CD4-positive, alpha-beta T cell treated with Interleukin-1 beta for 1 hour (primary cell): Measurements from ENCODE around the gene TNK2.
"Not testable (repeated sequence)": the region's sequence is repeated elsewhere in the genome, so short reads cannot be mapped to it uniquely, and the experiment has no call there.

ENCODE experiments used
- DNase-seq, 2 donors: peaks; one replicate each; pipeline ENCODE4 v3.0.0-alpha.2; 2020 to 2022

The TNK2 gene

DNA sequence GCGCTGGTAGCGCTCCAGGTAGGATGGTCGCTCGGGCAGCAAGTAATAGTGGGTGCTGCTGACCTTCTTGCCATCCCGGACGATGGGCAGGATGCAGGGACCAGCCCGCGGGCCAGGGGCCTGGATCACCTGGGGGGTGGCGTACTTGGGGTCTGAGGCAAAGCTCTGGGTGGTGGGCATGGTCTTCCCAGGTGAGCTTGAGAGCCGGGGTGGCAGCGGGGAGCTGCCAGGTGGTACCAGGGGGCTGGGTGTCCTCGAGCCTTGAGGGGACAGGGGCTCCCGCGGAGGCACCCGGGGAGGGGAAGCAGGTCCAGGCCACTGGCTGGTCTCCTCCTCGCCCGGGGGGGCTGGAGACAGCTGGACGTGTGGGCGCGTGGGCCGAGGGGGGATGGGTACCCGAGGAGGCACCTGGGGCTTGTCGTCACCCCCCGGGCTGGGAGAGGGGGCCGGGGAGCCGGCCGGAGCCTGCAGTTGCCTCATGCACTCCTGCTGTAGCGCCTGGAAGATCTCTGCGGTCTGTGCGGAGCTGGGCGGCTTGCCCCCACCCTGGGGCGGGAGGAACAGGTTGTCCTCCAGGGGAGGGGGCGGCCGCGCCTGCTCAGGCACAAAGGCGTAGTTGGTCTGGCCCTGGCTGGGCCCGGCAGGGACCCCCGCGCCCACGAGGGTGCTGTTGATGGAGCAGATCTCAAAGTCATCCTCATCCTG, 40.6 kb downstream of the TNK2 start:
- DNase-seq, result no peak

DNA sequence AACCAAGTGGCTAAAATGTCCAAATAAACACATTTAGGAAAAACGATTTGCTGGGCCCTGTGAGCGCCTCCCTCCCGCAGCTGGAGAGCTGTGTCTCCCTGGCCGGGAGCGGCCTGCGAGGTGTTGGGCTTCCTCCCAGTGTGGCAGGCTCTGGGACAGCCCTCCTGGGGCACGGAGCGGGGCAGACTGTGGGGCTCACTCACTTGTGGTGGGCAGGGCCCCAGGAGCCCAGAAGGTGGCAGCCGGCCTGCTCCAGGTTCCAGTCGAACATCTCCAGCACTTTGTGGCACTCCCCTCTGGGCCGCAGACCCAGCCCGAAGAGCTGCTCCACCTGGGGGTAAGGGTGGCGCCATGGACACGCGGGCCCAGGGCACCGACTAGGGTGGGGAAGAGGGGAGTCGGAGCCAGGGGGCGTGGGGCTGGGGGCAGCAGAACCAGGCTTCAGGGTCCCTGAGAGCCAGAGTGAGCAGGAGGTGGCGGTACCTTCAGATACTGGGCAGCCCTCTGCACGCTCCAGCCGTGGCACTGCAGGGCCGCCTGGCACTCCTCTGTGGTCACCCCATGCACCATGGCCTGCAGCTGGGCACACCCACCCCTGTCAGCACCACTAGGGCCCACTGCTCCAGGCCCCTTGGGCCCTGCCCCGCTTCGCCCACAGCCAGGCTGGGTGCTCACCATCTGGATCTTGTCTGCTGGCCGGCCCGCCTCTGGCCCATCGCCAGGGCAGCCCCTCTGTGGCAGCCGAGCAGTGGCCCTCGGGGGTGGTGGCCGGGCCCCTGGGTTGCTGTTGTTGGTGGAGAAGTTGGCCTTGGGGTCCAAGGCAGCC, 41.5 kb downstream of the TNK2 start:
- DNase-seq, result no peak

DNA sequence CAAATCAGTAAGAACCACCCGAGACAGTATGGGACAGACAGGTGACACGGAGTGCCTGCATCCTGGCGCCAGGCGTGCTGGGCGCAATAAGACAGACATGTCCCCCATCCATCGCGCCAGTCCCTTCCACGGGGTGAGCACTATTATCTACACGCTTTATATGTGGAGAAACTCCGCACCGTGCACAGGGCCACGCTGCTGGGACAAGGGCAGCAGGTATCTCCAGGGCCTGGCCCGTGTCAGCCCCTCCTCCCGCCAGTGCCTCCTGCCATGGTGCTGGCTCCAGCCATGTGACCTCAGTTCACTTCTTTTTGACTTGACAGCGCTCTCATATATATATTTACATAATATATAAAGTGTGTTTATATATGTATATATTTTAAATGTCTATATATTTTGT, 42.6 kb downstream of the TNK2 start:
- DNase-seq, result no peak

DNA sequence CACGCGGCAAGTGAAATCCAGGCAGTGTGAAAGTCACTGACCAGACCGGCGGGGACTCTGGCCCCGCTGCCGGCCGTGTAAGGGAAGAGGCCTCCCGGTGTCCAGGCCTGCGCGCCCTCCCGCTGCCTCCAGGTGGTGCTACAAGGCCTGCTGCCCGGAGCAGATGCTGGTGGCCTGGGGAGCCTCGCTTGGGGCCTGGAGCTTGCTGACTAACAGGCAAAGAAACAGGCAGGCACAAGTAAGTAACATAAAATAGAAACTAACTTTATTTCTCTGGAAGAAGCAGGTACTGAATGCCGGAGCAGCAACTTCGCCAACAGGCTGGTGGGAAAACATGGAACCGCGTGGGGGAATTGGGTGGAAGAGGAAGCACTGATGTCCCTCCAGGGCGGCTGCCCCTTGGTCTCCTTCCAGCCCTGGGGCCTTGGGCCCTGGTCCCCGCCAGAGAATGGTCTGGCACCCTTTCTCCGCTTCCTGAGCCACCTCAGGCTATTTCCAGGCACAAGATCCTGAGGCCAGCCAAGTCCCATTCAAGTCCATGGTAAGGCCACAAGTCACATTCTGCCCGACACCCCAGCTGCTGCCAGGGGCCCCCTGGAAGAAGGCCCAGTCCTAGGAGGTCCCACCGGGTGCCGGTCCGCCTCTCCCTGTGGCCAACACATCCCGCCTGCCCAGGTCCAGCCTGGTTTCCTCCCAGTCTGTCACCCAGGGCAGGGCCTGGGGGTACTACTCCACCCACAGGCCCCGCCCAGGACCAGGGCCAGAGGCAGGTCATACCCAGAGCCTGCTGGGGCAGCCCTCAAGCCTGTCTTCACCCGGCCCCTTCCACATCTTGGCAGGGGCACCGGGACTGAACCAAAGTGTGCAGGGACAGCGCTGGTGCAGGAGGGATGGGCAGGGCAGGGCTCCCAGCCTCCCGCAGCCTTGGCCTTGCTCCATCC, 45.0 kb downstream of the TNK2 start:
- DNase-seq, result peak; percentile 56 to 69

DNA sequence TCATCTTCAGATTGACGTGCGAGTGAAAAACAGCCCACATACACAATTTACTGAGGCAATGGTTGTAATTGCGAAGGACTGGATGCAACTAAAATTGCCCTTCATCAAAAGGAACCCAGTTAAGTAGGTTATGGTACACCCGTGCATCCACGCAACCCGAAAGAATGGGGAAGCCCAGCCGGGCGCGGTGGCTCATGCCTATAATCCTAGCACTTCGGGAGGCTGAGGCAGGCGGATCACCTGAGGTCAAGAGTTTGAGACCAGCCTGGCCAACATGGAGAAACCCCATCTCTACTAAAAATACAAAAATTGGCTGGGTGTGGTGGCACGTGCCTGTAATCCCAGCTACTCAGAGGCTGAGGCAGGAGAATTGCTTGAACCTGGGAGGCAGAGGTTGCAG, 46.0 kb downstream of the TNK2 start:
- not testable (repeated sequence) for DNase-seq

DNA sequence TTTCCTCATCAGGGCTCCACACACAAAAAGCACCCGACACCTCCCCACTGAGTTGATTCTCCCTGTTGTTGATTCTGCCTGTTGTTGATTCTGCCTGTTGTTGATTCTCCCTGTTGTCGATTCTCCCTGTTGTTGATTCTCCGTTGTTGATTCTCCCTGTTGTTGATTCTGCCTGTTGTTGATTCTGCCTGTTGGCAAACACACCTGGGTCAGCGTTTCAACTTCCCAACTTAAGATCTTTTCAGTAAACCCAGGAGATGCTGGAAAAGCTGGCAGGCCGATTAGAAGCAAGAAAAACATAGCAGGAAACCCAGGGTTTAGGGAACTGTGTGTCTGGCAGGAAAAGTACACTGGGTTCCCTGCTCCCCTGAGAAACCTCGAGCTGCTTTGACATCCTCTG, 47.9 kb downstream of the TNK2 start:
- no peak for DNase-seq

DNA sequence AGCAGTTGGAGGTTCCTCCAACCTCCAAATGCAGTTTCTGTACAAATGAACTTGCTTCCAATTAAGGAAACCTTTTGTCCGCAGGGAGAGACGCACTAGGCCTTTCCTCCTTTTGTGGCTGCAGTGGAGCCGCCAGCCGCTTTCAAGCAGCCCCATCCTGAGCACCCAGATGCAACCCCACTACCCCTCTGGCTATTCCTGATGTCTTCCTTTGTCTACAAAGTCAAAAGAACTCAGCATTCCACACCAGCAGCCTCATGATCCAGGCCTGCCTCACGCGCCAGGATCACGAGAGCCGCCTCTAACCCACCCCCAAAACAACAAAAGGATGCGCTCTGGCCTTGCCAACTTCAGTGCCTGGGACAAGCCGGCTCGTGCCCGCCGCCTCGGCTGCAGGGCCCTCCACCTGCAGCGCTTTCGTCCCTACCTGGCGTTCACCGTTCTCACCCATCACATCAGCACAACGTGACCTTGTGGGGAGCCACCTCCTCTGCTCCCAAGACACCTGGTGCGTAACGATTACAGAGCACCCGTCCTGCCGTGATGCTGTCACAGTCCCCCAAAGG, 48.4 kb downstream of the TNK2 start:
- no peak for DNase-seq

DNA sequence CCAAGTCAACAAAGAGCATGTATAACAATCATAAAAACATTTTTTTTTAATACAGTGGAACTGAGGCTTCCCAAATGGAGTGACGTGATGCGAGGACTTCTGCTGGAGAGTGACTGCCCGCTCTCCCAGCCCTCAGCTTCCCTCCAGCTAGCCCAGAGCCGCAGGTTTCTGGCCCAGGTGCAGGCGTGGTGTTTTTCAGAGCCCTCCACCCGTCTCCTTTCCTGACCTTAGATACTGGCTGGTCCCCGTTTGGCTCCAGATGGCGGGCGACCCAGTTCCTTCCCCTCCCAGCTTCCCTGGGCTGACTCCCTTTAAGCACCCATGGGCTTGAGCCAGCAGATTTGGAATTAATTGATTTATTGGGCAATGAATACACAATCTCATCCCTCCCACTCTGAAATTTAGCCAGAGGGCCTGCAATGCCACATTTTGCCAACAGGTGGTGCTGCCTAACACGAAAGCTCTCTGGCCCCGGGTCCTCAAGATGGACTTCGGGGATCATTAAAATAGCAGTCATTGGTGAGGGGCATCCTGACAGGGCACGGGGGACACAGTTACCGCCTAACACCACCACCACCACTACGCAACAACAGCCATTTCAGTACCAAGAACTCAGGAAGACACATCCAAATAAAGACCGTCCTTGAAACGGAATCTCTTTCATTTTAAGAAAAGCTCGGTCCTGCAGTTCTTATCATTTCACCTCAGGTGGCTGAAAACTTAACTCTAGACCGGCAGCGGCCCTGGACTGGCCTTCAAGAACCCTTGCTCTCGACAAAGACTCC, 49.1 kb downstream of the TNK2 start:
- peak; percentile 69 to 77 for DNase-seq

DNA sequence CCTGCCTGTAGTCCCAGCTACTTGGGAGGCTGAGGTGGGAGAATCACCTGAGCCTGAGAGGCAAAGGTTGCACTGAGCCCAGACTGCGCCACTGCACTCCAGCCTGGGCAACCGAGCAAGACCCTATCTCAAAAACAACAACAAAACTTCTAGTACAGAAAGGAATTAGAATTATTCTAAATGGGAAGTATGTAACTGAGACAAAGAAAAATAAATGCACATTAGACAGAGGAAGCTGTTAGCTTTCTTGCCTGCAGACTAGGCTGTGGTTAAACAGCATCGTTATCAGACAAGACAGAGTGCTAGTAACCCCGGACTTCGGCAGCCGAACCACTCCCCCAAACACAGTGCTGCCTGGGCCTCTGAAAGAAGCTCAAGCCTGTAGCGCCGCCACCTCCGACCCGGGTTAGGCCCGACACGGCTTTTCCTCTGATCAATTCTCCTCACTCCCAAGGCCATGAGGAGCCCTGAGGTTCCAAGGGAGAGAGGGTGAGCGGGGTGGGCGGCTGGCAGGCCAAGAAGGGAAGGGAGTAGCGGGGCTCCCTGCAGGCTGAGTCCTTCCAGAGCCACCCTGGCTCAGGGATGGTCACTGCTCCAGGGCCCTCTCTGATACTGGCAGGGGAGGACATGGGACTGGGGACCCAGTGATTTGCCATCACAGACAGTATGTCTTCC, 51.8 kb downstream of the TNK2 start:
- DNase-seq, result no peak

DNA sequence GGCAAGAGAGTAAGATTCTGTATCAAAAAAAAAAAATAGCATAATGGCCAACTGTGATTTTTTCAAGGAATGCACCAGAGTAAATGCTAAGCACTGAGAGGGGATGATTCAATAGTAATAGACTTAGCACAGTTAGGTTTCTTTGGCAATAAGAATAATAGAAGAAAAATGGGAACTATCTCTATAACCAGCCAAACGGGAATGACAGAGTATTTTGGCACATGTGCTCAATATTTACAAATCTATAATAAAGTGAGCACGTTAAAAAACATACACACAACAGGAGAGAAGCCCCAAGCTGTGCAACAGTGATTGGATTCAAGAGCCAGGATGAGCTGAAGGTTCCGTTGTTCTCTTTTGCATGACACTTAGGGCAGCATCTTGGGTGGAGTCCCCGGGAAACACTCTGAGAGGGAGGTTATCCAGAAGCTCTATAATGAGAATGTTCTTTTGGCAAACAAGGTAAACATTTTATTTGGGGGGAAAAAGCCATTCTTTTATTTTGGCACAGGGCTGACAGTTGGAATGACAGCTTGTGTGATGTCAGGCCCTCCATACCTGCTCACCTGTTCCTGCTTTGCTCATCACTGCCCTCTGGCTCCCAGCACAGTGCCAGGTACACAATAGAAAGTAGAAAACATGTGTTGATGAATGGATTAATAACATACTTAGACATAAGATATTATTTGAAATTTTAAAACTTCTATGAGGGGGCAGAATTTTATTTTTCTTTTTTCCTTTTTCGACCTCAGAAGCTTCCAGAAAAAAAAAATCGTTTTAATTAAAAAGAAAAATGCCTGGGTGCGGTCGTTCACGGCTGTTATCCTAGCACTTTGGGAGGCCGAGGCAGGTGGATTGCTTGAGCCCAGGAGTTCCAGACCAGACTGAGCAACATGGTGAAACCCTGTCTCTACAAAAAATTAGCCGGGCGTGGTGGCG, 52.6 kb downstream of the TNK2 start:
- DNase-seq, result no peak

DNA sequence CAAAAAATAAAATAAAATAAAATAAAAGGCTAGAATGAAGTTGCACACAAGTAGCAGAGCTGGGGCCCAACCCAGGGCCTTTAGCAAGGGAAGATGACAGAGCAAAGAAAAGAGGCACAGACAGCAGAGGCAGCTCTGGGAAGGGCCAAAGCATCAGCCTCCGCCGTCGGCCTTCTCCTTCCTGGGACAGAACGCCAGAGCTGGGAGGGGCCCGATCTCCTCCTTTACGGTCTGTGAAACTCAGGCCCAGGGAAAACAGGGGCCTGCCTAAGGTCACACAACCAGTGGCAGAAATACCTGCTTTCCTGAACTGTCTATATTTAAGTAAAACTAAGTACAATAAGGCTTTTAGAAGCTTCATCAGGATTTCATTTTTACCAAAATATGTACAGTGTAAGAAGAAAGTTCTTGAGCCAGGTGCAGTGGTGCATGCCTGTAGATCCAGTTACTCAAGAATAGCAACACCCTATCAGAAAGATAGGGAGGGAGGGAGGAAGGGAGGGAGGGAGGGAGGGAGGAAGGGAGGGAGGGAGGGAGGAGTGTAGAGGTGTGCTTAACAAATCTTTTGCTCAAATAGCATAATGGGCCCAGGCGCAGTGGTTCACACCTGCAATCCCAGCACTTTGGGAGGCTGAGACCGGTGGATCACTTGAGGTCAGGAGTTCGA, 53.6 kb downstream of the TNK2 start:
- no peak for DNase-seq

DNA sequence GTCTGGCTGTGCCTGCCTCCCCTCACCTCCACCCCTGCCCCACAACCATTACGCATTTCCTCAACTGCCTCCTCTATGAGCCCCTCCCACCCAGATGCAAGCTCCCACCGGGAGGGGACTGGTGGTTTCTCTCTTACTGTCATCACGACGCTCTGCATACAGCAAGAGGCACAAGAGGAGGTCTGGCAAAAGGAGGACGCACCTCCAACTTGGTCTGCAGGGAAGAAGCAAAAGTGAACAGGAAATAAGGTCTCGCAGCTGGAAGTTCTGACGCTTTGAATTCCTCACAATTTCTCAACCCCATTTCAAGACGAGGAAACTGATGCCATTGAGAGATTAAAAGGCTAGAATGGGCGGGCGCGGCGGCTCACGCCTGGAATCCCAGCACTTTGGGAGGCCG, 54.4 kb downstream of the TNK2 start:
- no peak for DNase-seq

DNA sequence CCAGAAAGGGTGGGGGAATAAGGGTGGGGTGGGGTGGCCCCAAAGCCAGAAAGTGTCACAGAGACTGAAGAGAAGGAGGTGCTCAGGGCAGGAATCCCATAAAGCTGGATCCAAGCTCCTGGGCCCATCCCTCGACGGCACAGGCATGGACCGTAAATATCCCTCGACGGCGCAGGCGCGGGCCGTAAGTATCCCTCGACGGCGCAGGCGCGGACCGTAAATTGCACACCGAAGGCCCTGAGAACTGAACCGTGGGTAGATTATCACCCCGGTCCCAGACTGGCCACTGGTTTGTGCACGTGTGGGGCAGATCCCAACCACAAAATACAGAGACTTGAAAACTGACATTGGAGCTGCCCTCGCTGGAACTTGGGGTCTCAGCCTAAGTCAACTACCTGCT, 55.3 kb downstream of the TNK2 start:
- no peak for DNase-seq

DNA sequence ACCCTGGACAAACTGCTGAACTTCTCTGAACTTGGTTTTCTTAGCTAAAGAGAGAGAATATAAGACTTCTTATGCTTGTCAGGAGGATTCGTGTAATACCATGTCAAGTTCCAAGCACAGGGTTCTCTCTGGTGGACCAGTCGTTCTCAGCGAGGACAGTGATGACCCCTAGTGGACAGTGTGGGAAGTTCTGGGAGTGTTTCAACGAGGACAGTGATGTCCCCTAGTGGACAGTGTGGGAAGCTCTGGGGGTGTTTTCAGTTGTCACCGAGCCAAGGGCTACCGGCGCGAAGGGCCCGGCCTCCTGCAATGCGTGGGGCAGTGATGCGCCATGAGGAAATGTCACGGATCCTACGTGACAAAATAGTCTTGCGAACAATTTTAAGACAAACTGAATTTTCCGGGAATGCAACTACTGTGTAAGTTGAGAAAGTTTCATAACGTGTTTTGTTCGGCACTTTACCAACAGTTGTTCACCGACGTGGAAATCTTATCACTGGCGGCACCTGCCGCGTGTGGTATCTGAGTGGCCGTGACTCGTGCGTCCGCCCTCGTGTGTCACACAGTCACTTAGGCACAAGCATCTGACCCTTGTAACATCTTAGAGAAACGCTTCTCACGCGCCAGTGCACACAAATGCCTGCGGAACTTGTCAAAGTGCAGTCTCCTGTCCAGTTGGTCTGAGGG, 57.4 kb downstream of the TNK2 start:
- peak; percentile 87 to 93 for DNase-seq

DNA sequence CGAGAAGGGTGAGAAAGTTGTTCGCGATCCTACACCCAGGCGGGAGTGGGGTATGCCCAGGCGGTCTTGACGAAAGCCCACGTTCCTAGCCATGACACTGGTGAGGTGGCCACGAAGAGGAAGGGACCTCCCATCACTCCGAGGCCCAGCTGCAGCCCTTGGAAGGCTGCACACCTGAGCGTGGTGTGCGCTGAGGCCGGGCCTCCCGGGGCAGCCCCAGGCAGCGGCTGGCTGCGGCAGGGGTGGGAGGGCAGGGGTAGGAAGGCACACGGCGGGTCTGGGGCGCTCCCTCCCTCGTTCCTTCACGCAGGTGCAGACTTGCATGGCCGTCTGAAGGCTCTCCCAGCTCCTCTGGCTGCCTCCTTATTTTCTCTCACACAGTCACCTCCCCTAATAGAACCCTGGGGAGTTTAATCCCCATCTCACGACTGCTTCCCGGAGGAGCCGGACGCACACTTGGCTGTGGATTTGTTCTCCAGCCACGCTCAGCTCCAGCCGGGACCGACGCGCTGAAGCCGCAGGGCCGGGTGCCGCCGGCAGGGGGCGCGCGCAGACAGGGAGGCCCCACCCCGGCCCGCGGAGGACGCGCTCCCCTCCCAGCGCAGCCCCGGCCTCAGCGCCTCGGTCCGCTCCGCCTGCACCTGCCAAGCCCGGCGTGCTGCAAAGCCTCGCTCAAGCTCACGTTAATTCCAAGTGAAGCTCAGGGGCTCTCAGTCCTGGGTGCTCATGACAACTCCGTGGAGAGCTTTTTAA, 58.9 kb downstream of the TNK2 start:
- no peak for DNase-seq

DNA sequence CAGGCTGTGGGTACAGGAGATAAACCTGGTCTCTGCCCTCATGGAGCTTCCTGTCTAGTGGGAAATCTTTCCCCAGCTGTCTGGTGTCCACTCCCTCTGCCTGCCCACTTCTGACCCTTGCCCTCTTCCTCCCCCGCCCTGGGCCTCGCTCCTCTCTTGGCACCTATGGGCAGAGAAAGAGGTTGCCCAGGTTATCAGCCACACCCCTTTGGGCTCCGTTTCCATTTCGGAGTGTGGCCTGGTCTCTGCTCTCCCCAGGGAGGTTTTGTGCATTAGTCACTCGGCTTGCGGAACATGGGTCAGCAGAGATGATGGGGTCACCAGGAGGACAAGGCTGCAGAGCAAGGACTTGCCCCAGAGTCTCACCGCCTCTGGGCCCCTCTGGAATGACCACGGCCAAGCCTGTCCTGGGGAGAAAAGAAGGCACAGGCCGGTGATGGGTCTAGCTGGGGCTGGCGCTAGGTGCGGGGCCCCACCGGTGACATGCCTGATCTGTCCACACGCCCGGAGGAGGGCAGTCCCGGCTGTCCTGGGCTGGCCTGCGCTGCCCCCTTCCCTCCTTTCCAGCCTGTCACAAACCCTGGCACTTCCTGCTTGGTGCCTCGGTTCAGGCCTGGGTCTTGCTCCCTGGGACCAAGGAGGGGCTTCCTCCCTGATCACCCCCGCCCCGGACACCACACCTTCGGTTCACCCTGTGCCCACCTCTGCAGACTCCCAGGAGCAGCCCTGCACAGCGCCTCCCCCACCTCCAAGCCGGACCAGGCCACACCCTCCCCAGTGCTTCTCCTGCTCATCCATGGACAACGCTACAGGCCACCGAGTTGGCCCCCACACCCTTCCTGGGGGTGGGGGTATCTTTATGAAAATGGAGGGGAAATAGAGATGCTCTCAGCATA, 61.0 kb downstream of the TNK2 start:
- no peak for DNase-seq

DNA sequence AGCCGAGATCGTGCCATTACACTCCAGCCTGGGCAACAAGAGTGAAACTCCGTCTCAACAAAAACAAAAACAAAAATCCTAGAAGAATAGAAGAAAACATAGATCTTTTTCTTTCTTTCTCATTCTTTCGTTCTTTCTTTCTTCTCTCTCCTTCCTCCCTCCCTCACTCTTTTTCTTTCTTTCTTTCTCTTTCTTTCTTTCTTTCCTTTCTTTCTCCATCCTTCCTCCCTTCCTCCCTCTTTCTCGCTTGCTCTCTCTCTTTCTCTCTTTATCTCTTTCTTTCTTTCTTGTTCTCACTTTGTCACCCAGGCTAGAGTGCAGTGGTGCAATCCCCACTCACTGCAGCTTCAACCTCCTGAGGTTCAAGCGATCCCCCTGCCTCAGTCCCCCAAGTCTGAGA, 62.9 kb downstream of the TNK2 start:
- no peak for DNase-seq
